ENCODE results near the gene APP. TPM values are rescaled to one million over a fixed set of nuclear protein-coding genes. Genes with fewer than 3 reads are reported as not detected.

Gene APP
- total and polyA plus RNA-seq, 2 experiments from 2014 or later = 55.7 to 316 TPM

- H3K79me2 ChIP-seq = no peaks in the 10 kb centered on the region
- DNase-seq (ENCODE audit: low spot score) = no peak
- no peak overlapping the region for H2AFZ ChIP-seq
- H3K9me2 ChIP-seq (replicated peaks; ENCODE audit: insufficient read depth) = no peaks in the 10 kb centered on the region
- WGBS (ENCODE audit: low lambda C conversion rate, missing lambda C conversion rate) = 87% methylated on average over 2 of the region's 2 CpGs
- no peaks in the 10 kb centered on the region for H3K36me3 ChIP-seq (replicated peaks; ENCODE audit: insufficient read depth, low read depth)
- H3K9me3 ChIP-seq (ENCODE audit: low read depth) = no peaks in the 10 kb centered on the region
- no peaks in the 10 kb centered on the region for H3K27me3 ChIP-seq
- no peak overlapping the region for H3K4me3 ChIP-seq
- TF ChIP-seq EZH2 (IDR thresholded peaks at IDR 0.05; ENCODE audit: borderline replicate concordance) (no peak), CTCF (IDR thresholded peaks at IDR 0.05; ENCODE audit: poor library complexity) (no peak), EZH2phosphoT487 (IDR thresholded peaks at IDR 0.05; ENCODE audit: low read depth, severe bottlenecking, unreplicated experiment) (no peak)
- no peak overlapping the region for H3K27ac ChIP-seq
- no peaks in the 10 kb centered on the region for H3K4me1 ChIP-seq (ENCODE audit: insufficient read depth)
- no peaks in the 10 kb centered on the region for H4K20me1 ChIP-seq (ENCODE audit: insufficient read depth, poor library complexity, severe bottlenecking)
- no peak overlapping the region for H3K4me2 ChIP-seq
Measured at GRCh38 chr21:26185021-26185420, 14.5 kb upstream of the APP start.

DNA sequence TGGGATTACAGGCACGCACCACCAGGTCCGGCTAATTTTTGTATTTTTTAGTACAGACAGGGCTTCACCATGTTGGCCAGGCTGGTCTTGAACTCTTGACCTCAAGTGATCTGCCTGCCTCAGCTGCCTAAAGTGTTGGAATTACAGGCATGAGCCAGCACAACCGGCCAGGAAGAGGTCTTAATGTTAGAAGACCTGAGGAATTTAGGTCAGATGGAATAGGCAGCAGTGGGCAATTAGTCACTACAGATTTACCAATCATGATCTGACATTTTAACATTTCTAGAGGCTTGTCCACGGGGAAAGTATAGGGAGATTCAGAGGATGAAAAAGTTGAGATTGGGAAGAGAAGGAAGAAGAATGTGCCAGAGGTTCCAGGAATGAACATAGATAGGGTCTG, 8.9 kb upstream of the APP start:
- no peak for TF ChIP-seq EZH2phosphoT487 (IDR thresholded peaks at IDR 0.05; ENCODE audit: low read depth, severe bottlenecking, unreplicated experiment)
- no peak for TF ChIP-seq CTCF (IDR thresholded peaks at IDR 0.05; ENCODE audit: poor library complexity)
- no peak for TF ChIP-seq EZH2 (IDR thresholded peaks at IDR 0.05; ENCODE audit: borderline replicate concordance)
- DNase-seq (ENCODE audit: low spot score) = no peak
- Histone ChIP-seq H3K9me2 (replicated peaks; ENCODE audit: insufficient read depth) (no peaks in the 10 kb centered on the region), H3K36me3 (replicated peaks; ENCODE audit: insufficient read depth, low read depth) (no peaks in the 10 kb centered on the region), H4K20me1 (ENCODE audit: insufficient read depth, poor library complexity, severe bottlenecking) (no peaks in the 10 kb centered on the region), H3K4me3 (no peak overlapping the region), H3K4me2 (no peak overlapping the region), H3K27ac (no peak overlapping the region), H2AFZ (no peak overlapping the region), H3K4me1 (ENCODE audit: insufficient read depth) (no peaks in the 10 kb centered on the region), H3K27me3 (no peaks in the 10 kb centered on the region), H3K9me3 (ENCODE audit: low read depth) (no peaks in the 10 kb centered on the region), H3K79me2 (no peaks in the 10 kb centered on the region)
- WGBS (ENCODE audit: low lambda C conversion rate, missing lambda C conversion rate) = 70% methylated on average over 4 of the region's 4 CpGs

GRCh38 chr21:26177746-26178426, 7.3 kb upstream of the APP start:
- Histone ChIP-seq H3K4me2 (no peak overlapping the region), H3K79me2 (no peaks in the 10 kb centered on the region), H3K9me2 (replicated peaks; ENCODE audit: insufficient read depth) (no peaks in the 10 kb centered on the region), H2AFZ (no peak overlapping the region), H3K27me3 (no peaks in the 10 kb centered on the region), H3K4me1 (ENCODE audit: insufficient read depth) (no peaks in the 10 kb centered on the region), H4K20me1 (ENCODE audit: insufficient read depth, poor library complexity, severe bottlenecking) (no peaks in the 10 kb centered on the region), H3K36me3 (replicated peaks; ENCODE audit: insufficient read depth, low read depth) (no peaks in the 10 kb centered on the region), H3K4me3 (no peak overlapping the region), H3K9me3 (ENCODE audit: low read depth) (no peaks in the 10 kb centered on the region), H3K27ac (no peak overlapping the region)
- TF ChIP-seq EZH2 (IDR thresholded peaks at IDR 0.05; ENCODE audit: borderline replicate concordance) (no peak), EZH2phosphoT487 (IDR thresholded peaks at IDR 0.05; ENCODE audit: low read depth, severe bottlenecking, unreplicated experiment) (no peak), CTCF (IDR thresholded peaks at IDR 0.05; ENCODE audit: poor library complexity) (no peak)
- WGBS (ENCODE audit: low lambda C conversion rate, missing lambda C conversion rate) = 83% methylated on average over 5 of the region's 5 CpGs
- no peak for DNase-seq (ENCODE audit: low spot score)
